Esophagus muscularis mucosa (tissue), 4 donors: ENCODE results near the gene STK39. TPM values are rescaled to one million over a fixed set of nuclear protein-coding genes. Genes with fewer than 3 reads are reported as not detected.

ENCODE experiments used
- DNase-seq: peaks from one replicate; pipeline ENCODE4 v3.0.0-alpha.2; 2017; ENCODE audit errors: extremely low spot score
- H3K27ac ChIP-seq, 4 donors: fragments of 200-600 bp; sonication (generic); replicated peaks in 1 of 4; 1 replicate in 3 of 4; 2 replicates in 1 of 4; pipeline ENCODE4 v1.5.1; 2016 to 2019; ENCODE audit warnings: mild to moderate bottlenecking in 1 of 4
- H3K27me3 ChIP-seq, 4 donors: fragments of 200-600 bp; sonication (generic); one replicate each; pipeline versions ENCODE4 v1.5.1 to v1.6.0; 2016 to 2019
- H3K36me3 ChIP-seq, 4 donors: fragments of 200-600 bp; sonication (generic); one replicate each; pipeline ENCODE4 v1.5.1; 2016 to 2019
- H3K4me1 ChIP-seq, 4 donors: fragments of 200-600 bp; sonication (generic); one replicate each; pipeline ENCODE4 v1.5.1; 2016 to 2019
- H3K4me3 ChIP-seq, 4 donors: fragments of 200-600 bp; sonication (generic); 1 replicate in 2 of 4; 2 replicates in 2 of 4; pipeline ENCODE4 v1.5.1; 2016 to 2019; ENCODE audit warnings: mild to moderate bottlenecking in 4 of 4, moderate library complexity in 1 of 4
- H3K9me3 ChIP-seq, 4 donors: fragments of 200-600 bp; sonication (generic); 1 replicate in 3 of 4; 2 replicates in 1 of 4; pipeline ENCODE4 v1.5.1; 2016 to 2019
- EP300 ChIP-seq: sonication (generic); formaldehyde crosslinking; IDR thresholded peaks from one replicate; pipeline ENCODE4 v1.6.1; 2017; ENCODE audit warnings: antibody characterized with exemption
- POLR2A ChIP-seq: fragments of 450-650 bp; IDR thresholded peaks from one replicate; pipeline ENCODE4 v1.6.1; 2017; ENCODE audit warnings: antibody characterized with exemption, moderate library complexity, mild to moderate bottlenecking, low read depth
- POLR2AphosphoS5 ChIP-seq, 2 donors: sonication (generic); formaldehyde crosslinking; IDR thresholded peaks; one replicate each; pipeline ENCODE4 v1.6.1; 2017; ENCODE audit warnings: antibody characterized with exemption in 2 of 2
- WGBS: methylation state at CpG from one replicate; pipeline ENCODE4 v1.1.5; 2018; 5-methylcytosine and 5-hydroxymethylcytosine counted together
- intact Hi-C: fragments of 100-400 bp; cut with DNase I; formaldehyde crosslinking; loops from one replicate; pipeline ENCODE4 v1.15.1; 2023
- total RNA-seq, 4 donors: library from RNA; depleted of rRNA; stranded (reverse); fragments of >200 nt; gene quantifications; one replicate each; pipeline versions ENCODE4 v1.1.0 to v1.2.1, GENCODE V29; 2016
- TF ChIP-seq, protein P1 (sequence below), 3 experiments: fragments of 200-600 bp in 2 of 3; fragments of 450-650 bp in 1 of 3; sonication (generic) in 2 of 3; IDR thresholded peaks; one replicate each; pipeline ENCODE4 v1.5.1; 2017 to 2019; ENCODE audit warnings: antibody characterized with exemption in 3 of 3, mild to moderate bottlenecking in 2 of 3, moderate library complexity in 1 of 3

Gene STK39
- total RNA-seq, result 10 to 100 TPM; 32.5 to 49.1 (median 41.5) TPM

- intact Hi-C loops, result loop anchor here (5.0 to 10.0 kb wide), 3 partner anchors 65 to 953 kb away; partner anchors contain the start of gene B3GALT1
- Histone ChIP-seq H3K36me3 (no peaks in the 10 kb centered on the region), H3K27me3 (no peaks in the 10 kb centered on the region), H3K27ac (peak within 1 kb of the TSS; percentile 90 to 93 (median 90)), H3K9me3 (no peaks in the 10 kb centered on the region), H3K4me1 (peaks cover 28 to 63% (median 56%) of the 10 kb centered on the region in 4 donors), H3K4me3 (peak within 1 kb of the TSS; percentile 84 to 93 (median 89))
- peak; percentile 93 for DNase-seq
- TF ChIP-seq POLR2A, result no peak
- TF ChIP-seq POLR2AphosphoS5 (IDR thresholded peaks at IDR 0.05), result peak; percentile 6 to 53
- WGBS, result 3% methylated on average over 10 of the region's 91 CpGs
These were observed at the start of gene STK39 for GRCh38 chr2:168247341-168248261. STK39 (minus strand) TSS chr2:168247595; CDS start chr2:168247435, 160 bp downstream.

DNA sequence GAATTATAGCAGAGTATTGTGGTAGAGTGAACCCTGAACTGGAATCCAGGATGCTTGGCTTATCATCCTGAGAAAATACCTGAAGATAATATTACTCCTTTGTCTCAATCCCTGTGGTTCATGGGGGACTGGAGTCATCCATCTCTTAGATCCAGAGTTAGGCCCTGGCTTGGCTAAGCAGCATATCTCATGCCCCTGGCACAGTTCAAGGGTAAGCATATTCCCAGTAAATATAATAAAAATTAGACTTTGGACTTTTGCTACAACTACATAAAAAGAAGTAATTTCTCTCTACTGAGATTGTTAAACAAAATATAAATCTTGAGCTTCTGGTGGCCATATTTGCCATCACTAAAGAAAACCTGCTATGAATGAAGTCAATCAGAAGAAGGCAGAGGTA lies 47.7 kb upstream of the STK39 start:
- Histone ChIP-seq H3K9me3 (no peaks in the 10 kb centered on the region), H3K4me3 (no peak overlapping the region), H3K27me3 (no peaks in the 10 kb centered on the region), H3K36me3 (no peaks in the 10 kb centered on the region), H3K27ac (no peak overlapping the region), H3K4me1 (peaks cover 0 to under 1% (median 0%) of the 10 kb centered on the region in 4 donors)
- intact Hi-C loops, result no loop called here
- TF ChIP-seq, protein P1, sequence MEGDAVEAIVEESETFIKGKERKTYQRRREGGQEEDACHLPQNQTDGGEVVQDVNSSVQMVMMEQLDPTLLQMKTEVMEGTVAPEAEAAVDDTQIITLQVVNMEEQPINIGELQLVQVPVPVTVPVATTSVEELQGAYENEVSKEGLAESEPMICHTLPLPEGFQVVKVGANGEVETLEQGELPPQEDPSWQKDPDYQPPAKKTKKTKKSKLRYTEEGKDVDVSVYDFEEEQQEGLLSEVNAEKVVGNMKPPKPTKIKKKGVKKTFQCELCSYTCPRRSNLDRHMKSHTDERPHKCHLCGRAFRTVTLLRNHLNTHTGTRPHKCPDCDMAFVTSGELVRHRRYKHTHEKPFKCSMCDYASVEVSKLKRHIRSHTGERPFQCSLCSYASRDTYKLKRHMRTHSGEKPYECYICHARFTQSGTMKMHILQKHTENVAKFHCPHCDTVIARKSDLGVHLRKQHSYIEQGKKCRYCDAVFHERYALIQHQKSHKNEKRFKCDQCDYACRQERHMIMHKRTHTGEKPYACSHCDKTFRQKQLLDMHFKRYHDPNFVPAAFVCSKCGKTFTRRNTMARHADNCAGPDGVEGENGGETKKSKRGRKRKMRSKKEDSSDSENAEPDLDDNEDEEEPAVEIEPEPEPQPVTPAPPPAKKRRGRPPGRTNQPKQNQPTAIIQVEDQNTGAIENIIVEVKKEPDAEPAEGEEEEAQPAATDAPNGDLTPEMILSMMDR (IDR thresholded peaks at IDR 0.05), result no peak
- no peak for TF ChIP-seq EP300
- no peak for TF ChIP-seq POLR2AphosphoS5 (IDR thresholded peaks at IDR 0.05)
- TF ChIP-seq POLR2A, result no peak
- no peak for DNase-seq

DNA sequence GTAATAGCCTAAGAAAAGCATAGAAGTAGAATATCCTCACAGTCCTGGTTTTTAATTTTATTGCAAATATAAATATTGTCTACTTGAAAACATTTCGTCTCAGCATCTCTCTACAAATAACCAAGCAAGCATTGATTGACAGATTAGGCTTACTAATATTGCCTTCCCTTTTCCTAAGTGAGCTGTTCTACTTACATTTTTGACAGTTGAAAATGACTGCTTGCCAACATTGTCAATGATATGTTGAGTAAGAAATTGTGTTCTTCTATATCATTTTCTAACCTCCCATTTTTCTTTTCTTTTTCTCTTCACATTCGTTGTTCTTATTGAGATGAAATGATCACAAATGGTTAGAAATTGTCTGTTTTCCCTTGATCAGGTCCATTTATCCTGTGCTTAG lies 47.0 kb upstream of the STK39 start:
- TF ChIP-seq, protein P1 (IDR thresholded peaks at IDR 0.05), result no peak
- TF ChIP-seq POLR2A (no peak), EP300 (no peak), POLR2AphosphoS5 (IDR thresholded peaks at IDR 0.05) (no peak)
- WGBS, result 85% methylated on average over 2 of the region's 2 CpGs
- intact Hi-C loops, result no loop called here

GRCh38 chr2:168293766-168294165 lies 46.4 kb upstream of the STK39 start:
- intact Hi-C loops, result no loop called here
- no peaks in the 10 kb centered on the region for H3K27me3 ChIP-seq
- no peak overlapping the region for H3K4me3 ChIP-seq
- no peaks in the 10 kb centered on the region for H3K4me1 ChIP-seq
- WGBS, result 96% methylated on average over 4 of the region's 4 CpGs
- H3K27ac ChIP-seq, result no peak overlapping the region
- TF ChIP-seq POLR2A, result no peak
- no peak for TF ChIP-seq POLR2AphosphoS5 (IDR thresholded peaks at IDR 0.05)
- TF ChIP-seq EP300, result no peak
- no peak for DNase-seq
- H3K36me3 ChIP-seq, result no peaks in the 10 kb centered on the region
- no peaks in the 10 kb centered on the region for H3K9me3 ChIP-seq

More for the DNA sequence above, 47.0 kb upstream of the STK39 start:
- Histone ChIP-seq H3K9me3 (no peaks in the 10 kb centered on the region), H3K36me3 (no peaks in the 10 kb centered on the region), H3K4me1 (no peaks in the 10 kb centered on the region), H3K4me3 (no peak overlapping the region), H3K27me3 (no peaks in the 10 kb centered on the region), H3K27ac (no peak overlapping the region)
- no peak for DNase-seq

DNA sequence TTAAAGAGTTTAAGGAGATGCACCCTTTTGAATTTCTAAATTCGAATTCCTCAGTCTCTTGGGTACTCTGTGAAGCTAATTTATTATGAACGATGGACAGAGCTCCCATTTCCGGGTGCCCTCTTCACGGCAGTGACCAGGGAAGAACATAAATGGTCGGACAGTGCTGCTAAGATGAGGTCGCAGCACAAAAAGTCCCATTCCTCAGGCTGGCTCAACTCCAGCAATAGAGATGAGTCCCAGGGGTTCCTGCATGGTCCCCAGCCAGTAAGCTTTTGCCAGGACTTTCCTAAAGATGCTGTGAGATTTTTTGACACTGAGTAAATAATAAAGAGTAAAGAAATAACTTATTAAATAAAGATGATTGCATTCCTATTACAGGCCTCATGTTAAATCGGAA lies 43.0 kb upstream of the STK39 start:
- no peak for DNase-seq
- Histone ChIP-seq H3K4me3 (no peak overlapping the region), H3K27me3 (no peaks in the 10 kb centered on the region), H3K27ac (no peak overlapping the region), H3K9me3 (no peaks in the 10 kb centered on the region), H3K36me3 (no peaks in the 10 kb centered on the region), H3K4me1 (no peaks in the 10 kb centered on the region)
- WGBS, result 81% methylated on average over 7 of the region's 7 CpGs
- intact Hi-C loops, result no loop called here
- no peak for TF ChIP-seq POLR2AphosphoS5 (IDR thresholded peaks at IDR 0.05)
- TF ChIP-seq, protein P1 (IDR thresholded peaks at IDR 0.05), result no peak
- no peak for TF ChIP-seq EP300
- no peak for TF ChIP-seq POLR2A
